Measurements from ENCODE around the gene VIPAS39. TPM values are rescaled to one million over a fixed set of nuclear protein-coding genes. Genes with fewer than 3 reads are reported as not detected.

VIPAS39 gene
- total and polyA plus RNA-seq, 5 donors from 2014 or later, result 12.4 to 16.6 (median 14.3) TPM

- peaks cover 57% of the 10 kb centered on the region for H3K36me3 ChIP-seq (ENCODE audit: control insufficient read depth, insufficient read depth, low read length)
- Mint-ChIP-seq H3K4me1 (no peaks in the 10 kb centered on the region), H3K27me3 (no peaks in the 10 kb centered on the region), H3K27ac (no peak overlapping the region), H3K36me3 (peaks cover 36% of the 10 kb centered on the region), H3K9me3 (no peaks in the 10 kb centered on the region), H3K4me3 (no peak overlapping the region)
- no peak for DNase-seq
- no peak overlapping the region for H3K4me3 ChIP-seq (ENCODE audit: low read depth, low read length)
- no peak for ATAC-seq (ENCODE audit: low read depth in 2 of 2)
- no peak overlapping the region for H3K27ac ChIP-seq (ENCODE audit: insufficient read depth, low read length, poor library complexity, severe bottlenecking)
- no peaks in the 10 kb centered on the region for H3K4me1 ChIP-seq (ENCODE audit: control insufficient read depth, insufficient read depth, low read length, poor library complexity, severe bottlenecking)
- no peaks in the 10 kb centered on the region for H3K27me3 ChIP-seq (ENCODE audit: control insufficient read depth, insufficient read depth, low read length)
- no peaks in the 10 kb centered on the region for H3K9me3 ChIP-seq (ENCODE audit: control insufficient read depth in 2 of 2, low read length in 2 of 2)
Measured at GRCh38 chr14:77469067-77469505, 11.7 kb upstream of the VIPAS39 start.

GRCh38 chr14:77467801-77468200 lies 10.4 kb upstream of the VIPAS39 start:
- Histone ChIP-seq H3K9me3 (ENCODE audit: control insufficient read depth in 2 of 2, low read length in 2 of 2) (no peaks in the 10 kb centered on the region), H3K4me1 (ENCODE audit: control insufficient read depth, insufficient read depth, low read length, poor library complexity, severe bottlenecking) (no peaks in the 10 kb centered on the region), H3K4me3 (ENCODE audit: low read depth, low read length) (no peak overlapping the region), H3K27me3 (ENCODE audit: control insufficient read depth, insufficient read depth, low read length) (no peaks in the 10 kb centered on the region), H3K27ac (ENCODE audit: insufficient read depth, low read length, poor library complexity, severe bottlenecking) (no peak overlapping the region), H3K36me3 (ENCODE audit: control insufficient read depth, insufficient read depth, low read length) (peaks cover 69% of the 10 kb centered on the region)
- DNase-seq (no peak), ATAC-seq (ENCODE audit: low read depth in 2 of 2) (no peak)
- Mint-ChIP-seq H3K36me3 (peaks cover 41% of the 10 kb centered on the region), H3K9me3 (no peaks in the 10 kb centered on the region), H3K4me1 (no peaks in the 10 kb centered on the region), H3K4me3 (no peak overlapping the region), H3K27me3 (no peaks in the 10 kb centered on the region), H3K27ac (no peak overlapping the region)

DNA sequence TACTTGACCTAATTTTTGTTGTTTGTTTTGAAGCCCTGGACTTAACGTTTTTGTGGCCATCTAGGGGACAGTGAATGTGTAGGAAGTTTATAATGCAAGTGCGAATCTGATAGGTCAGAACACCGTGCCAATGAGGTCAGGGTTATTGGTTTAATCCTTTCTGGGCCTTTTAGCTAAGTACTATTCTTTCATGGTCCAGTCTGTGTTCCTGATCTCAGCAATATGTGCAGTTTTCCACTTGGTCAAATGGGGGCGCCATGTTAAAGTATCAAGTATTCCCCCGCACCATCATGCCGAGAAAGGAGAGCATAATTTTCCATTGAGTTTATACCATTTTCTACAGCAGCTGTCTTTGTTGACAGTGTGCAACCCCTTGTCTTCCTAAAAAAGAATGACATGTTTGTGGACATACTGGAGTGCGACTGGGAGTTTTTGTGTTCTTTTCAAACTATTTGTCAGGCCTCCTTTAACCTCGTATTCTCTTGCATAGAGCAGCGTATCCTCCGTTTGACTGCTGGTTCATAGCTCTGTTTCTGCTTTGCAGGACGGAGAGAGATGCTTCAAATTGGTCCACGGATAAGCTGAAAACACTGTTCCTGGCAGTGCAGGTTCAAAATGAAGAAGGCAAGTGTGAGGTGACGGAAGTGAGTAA lies 1.8 kb upstream of the VIPAS39 start:
- H3K27me3 Mint-ChIP-seq, result no peaks in the 10 kb centered on the region
- peaks cover 26% of the 10 kb centered on the region for H3K36me3 Mint-ChIP-seq
- H3K27me3 ChIP-seq (ENCODE audit: control insufficient read depth, insufficient read depth, low read length), result no peaks in the 10 kb centered on the region
- H3K4me3 Mint-ChIP-seq, result peak overlapping the region; percentile 97 to 100 (median 100)
- H3K9me3 ChIP-seq (ENCODE audit: control insufficient read depth in 2 of 2, low read length in 2 of 2), result no peaks in the 10 kb centered on the region
- peak overlapping the region; percentile 97 for H3K4me3 ChIP-seq (ENCODE audit: low read depth, low read length)
- peak overlapping the region; percentile 5 for H3K27ac ChIP-seq (ENCODE audit: insufficient read depth, low read length, poor library complexity, severe bottlenecking)
- peaks cover 29% of the 10 kb centered on the region for H3K4me1 ChIP-seq (ENCODE audit: control insufficient read depth, insufficient read depth, low read length, poor library complexity, severe bottlenecking)
- DNase-seq (peak; percentile 28 to 80 (median 28)), ATAC-seq (ENCODE audit: low read depth in 2 of 2) (no peak)
- peak overlapping the region; percentile 10 to 100 (median 93) for H3K27ac Mint-ChIP-seq
- H3K36me3 ChIP-seq (ENCODE audit: control insufficient read depth, insufficient read depth, low read length), result peaks cover 41% of the 10 kb centered on the region
- H3K9me3 Mint-ChIP-seq, result no peaks in the 10 kb centered on the region
- H3K4me1 Mint-ChIP-seq, result peaks cover 10 to 51% (median 37%) of the 10 kb centered on the region in 4 donors

DNA sequence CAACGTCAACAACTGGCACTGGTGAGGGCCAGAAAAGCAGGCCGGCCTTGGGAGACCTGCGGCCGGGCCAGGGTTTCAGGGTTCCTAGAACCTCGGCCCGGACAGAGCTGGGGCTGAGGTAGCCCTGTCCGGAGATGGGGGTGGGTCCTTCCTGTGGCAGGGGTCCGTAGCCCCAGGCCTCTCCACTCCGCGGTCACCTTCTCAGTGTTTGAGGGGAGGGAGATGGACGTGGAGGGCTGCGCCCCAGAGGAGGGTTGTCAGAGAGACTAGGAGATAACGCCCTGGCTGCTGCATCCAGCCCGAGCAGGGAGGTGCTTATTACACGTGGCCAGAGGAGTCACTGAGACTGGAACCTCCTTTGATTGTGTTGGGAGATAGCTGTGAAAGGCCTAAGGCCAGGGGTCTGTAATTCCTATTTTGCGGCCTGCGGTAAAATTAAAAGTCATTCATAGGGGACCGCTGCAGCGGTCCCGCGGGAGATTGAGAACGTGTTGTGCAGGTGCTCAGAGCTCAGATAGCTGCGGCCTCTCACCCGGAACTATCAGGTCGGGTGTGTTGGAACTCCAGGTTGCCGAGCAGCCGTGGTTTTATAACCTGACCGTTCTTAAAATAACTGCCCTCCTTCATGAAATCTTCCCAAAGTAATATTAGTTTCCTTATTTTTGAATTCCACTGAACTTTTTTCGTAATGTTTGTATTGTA lies 999 bp upstream of the VIPAS39 start:
- Mint-ChIP-seq H3K27ac (peak overlapping the region; percentile 10 to 100 (median 93)), H3K27me3 (no peaks in the 10 kb centered on the region), H3K36me3 (peaks cover 23% of the 10 kb centered on the region), H3K9me3 (no peaks in the 10 kb centered on the region), H3K4me1 (peaks cover 10 to 51% (median 38%) of the 10 kb centered on the region in 4 donors), H3K4me3 (peak overlapping the region; percentile 97 to 100 (median 100))
- no peaks in the 10 kb centered on the region for H3K9me3 ChIP-seq (ENCODE audit: control insufficient read depth in 2 of 2, low read length in 2 of 2)
- H3K27me3 ChIP-seq (ENCODE audit: control insufficient read depth, insufficient read depth, low read length), result no peaks in the 10 kb centered on the region
- H3K27ac ChIP-seq (ENCODE audit: insufficient read depth, low read length, poor library complexity, severe bottlenecking), result peak overlapping the region; percentile 87
- peaks cover 29% of the 10 kb centered on the region for H3K4me1 ChIP-seq (ENCODE audit: control insufficient read depth, insufficient read depth, low read length, poor library complexity, severe bottlenecking)
- peak overlapping the region; percentile 97 for H3K4me3 ChIP-seq (ENCODE audit: low read depth, low read length)
- ATAC-seq (ENCODE audit: low read depth in 2 of 2), result no peak
- peak; percentile 4 to 56 (median 25) for DNase-seq
- peaks cover 34% of the 10 kb centered on the region for H3K36me3 ChIP-seq (ENCODE audit: control insufficient read depth, insufficient read depth, low read length)

DNA sequence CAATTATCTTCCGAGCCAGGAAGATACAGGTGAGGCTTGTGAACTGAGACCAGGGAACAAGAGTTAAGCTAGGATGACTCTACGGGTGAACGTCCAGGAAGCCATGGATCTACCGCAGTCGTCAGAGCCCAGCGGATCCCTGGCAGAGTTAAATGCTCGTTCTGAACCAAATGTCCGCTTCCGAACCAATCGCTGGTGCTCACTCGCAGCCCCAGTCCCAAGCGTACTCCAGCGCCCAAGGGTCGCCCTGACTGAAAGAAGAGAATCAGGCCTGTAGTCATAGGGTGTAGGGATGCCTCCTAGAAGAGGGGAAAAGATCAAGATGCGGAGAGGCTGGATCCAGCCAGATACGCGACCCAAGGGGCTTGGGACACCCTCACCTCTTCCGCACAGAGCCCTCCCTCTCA lies 283 bp downstream of the VIPAS39 start:
- H3K4me3 Mint-ChIP-seq, result peak overlapping the region; percentile 97 to 100 (median 100)
- ATAC-seq (ENCODE audit: low read depth in 2 of 2) (no peak), DNase-seq (no peak)
- Histone ChIP-seq H3K36me3 (ENCODE audit: control insufficient read depth, insufficient read depth, low read length) (peaks cover 27% of the 10 kb centered on the region), H3K27me3 (ENCODE audit: control insufficient read depth, insufficient read depth, low read length) (no peaks in the 10 kb centered on the region), H3K9me3 (ENCODE audit: control insufficient read depth in 2 of 2, low read length in 2 of 2) (no peaks in the 10 kb centered on the region), H3K4me1 (ENCODE audit: control insufficient read depth, insufficient read depth, low read length, poor library complexity, severe bottlenecking) (peaks cover 29% of the 10 kb centered on the region), H3K4me3 (ENCODE audit: low read depth, low read length) (peak overlapping the region; percentile 97), H3K27ac (ENCODE audit: insufficient read depth, low read length, poor library complexity, severe bottlenecking) (peak overlapping the region; percentile 87)
- H3K27ac Mint-ChIP-seq, result peak overlapping the region; percentile 80 to 100 (median 93)
- H3K9me3 Mint-ChIP-seq, result no peaks in the 10 kb centered on the region
- peaks cover 10 to 55% (median 40%) of the 10 kb centered on the region in 4 donors for H3K4me1 Mint-ChIP-seq
- peaks cover 26% of the 10 kb centered on the region for H3K36me3 Mint-ChIP-seq
- no peaks in the 10 kb centered on the region for H3K27me3 Mint-ChIP-seq

DNA sequence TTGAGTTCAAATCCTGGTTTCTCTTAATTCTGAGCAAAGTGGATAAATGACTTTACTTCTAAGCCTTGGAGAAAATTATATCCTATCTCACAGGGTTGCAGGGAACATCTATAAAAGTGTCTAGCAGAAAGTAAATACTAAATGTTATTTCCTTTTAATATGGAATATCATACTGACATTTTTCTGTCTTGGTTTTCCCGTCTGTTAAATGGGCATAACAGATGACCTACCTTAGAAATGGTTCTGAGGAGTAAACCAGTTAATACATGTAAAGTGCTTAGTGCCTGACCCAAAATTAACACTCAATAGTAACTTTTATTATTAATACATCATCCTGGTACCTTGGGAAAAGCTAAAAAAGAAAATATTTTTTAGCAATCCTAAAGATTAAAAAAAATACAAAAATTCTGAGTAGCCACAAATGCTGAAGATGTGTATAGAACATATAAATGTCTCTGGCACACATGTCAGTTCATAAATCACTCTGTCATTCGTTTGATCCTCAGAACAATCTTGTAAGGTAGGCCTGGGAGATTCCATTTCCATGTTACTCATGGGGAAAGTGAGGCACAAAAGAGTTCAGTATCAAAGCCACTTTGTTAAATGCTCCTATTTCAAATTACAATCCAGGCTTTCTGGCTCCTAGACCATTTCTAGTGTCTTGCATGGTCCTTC lies 1.3 kb downstream of the VIPAS39 start:
- no peak for ATAC-seq (ENCODE audit: low read depth in 2 of 2)
- peaks cover 26% of the 10 kb centered on the region for H3K36me3 ChIP-seq (ENCODE audit: control insufficient read depth, insufficient read depth, low read length)
- Mint-ChIP-seq H3K4me3 (peak overlapping the region; percentile 17 to 100 (median 100)), H3K9me3 (no peaks in the 10 kb centered on the region), H3K36me3 (peaks cover 24% of the 10 kb centered on the region), H3K27ac (peak overlapping the region in 1 of 3 donors; percentile 80), H3K4me1 (peaks cover 10 to 48% (median 43%) of the 10 kb centered on the region in 4 donors), H3K27me3 (no peaks in the 10 kb centered on the region)
- H3K27ac ChIP-seq (ENCODE audit: insufficient read depth, low read length, poor library complexity, severe bottlenecking), result no peak overlapping the region
- H3K9me3 ChIP-seq (ENCODE audit: control insufficient read depth in 2 of 2, low read length in 2 of 2), result no peaks in the 10 kb centered on the region
- no peak for DNase-seq
- H3K4me3 ChIP-seq (ENCODE audit: low read depth, low read length), result peak overlapping the region; percentile 97
- H3K4me1 ChIP-seq (ENCODE audit: control insufficient read depth, insufficient read depth, low read length, poor library complexity, severe bottlenecking), result peaks cover 29% of the 10 kb centered on the region
- H3K27me3 ChIP-seq (ENCODE audit: control insufficient read depth, insufficient read depth, low read length), result no peaks in the 10 kb centered on the region

- H3K4me3 Mint-ChIP-seq, result no peak overlapping the region
Measured at GRCh38 chr14:77442196-77442595, 15.2 kb downstream of the VIPAS39 start.

More at GRCh38 chr14:77442196-77442595, 15.2 kb downstream of the VIPAS39 start:
- peaks cover 45% of the 10 kb centered on the region for H3K36me3 Mint-ChIP-seq
- Histone ChIP-seq H3K27ac (ENCODE audit: insufficient read depth, low read length, poor library complexity, severe bottlenecking) (no peak overlapping the region), H3K4me3 (ENCODE audit: low read depth, low read length) (no peak overlapping the region), H3K9me3 (ENCODE audit: control insufficient read depth in 2 of 2, low read length in 2 of 2) (no peaks in the 10 kb centered on the region), H3K36me3 (ENCODE audit: control insufficient read depth, insufficient read depth, low read length) (peaks cover 62% of the 10 kb centered on the region), H3K4me1 (ENCODE audit: control insufficient read depth, insufficient read depth, low read length, poor library complexity, severe bottlenecking) (no peaks in the 10 kb centered on the region), H3K27me3 (ENCODE audit: control insufficient read depth, insufficient read depth, low read length) (no peaks in the 10 kb centered on the region)
- no peak overlapping the region for H3K27ac Mint-ChIP-seq
- H3K9me3 Mint-ChIP-seq, result no peaks in the 10 kb centered on the region
- no peaks in the 10 kb centered on the region for H3K4me1 Mint-ChIP-seq
- no peaks in the 10 kb centered on the region for H3K27me3 Mint-ChIP-seq
- ATAC-seq (ENCODE audit: low read depth in 2 of 2) (no peak), DNase-seq (no peak)
